Smooth muscle cell of the umbilical artery (primary cell): Measurements from ENCODE around the gene NAV1. TPM values are rescaled to one million over a fixed set of nuclear protein-coding genes. Genes with fewer than 3 reads are reported as not detected.

Source experiments
- total RNA-seq: library from RNA; depleted of rRNA; stranded (reverse); fragments of >200 nt; gene quantifications from 2 replicates; pipeline ENCODE4 v1.2.3, GENCODE V29; 2014

The NAV1 gene, protein sequence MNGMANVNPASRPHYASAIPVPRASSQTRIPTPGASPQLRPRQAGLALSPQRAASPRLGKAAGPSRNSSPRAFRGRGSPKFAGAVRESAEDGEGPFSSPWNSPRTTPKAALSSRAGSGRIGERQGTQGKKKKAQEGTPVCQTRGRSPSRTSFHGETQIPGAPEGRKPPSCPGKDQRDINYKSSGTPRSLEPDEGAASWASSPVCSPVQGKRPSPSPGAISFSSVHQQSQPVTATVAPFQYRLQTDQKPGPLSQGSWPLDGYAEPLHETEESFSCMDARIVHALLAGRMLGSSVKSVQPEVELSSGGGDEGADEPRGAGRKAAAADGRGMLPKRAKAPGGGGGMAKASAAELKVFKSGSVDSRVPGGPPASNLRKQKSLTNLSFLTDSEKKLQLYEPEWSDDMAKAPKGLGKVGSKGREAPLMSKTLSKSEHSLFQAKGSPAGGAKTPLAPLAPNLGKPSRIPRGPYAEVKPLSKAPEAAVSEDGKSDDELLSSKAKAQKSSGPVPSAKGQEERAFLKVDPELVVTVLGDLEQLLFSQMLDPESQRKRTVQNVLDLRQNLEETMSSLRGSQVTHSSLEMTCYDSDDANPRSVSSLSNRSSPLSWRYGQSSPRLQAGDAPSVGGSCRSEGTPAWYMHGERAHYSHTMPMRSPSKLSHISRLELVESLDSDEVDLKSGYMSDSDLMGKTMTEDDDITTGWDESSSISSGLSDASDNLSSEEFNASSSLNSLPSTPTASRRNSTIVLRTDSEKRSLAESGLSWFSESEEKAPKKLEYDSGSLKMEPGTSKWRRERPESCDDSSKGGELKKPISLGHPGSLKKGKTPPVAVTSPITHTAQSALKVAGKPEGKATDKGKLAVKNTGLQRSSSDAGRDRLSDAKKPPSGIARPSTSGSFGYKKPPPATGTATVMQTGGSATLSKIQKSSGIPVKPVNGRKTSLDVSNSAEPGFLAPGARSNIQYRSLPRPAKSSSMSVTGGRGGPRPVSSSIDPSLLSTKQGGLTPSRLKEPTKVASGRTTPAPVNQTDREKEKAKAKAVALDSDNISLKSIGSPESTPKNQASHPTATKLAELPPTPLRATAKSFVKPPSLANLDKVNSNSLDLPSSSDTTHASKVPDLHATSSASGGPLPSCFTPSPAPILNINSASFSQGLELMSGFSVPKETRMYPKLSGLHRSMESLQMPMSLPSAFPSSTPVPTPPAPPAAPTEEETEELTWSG (N-terminal part only)
- 41.3 and 123 TPM in 2 replicates for total RNA-seq

DNA sequence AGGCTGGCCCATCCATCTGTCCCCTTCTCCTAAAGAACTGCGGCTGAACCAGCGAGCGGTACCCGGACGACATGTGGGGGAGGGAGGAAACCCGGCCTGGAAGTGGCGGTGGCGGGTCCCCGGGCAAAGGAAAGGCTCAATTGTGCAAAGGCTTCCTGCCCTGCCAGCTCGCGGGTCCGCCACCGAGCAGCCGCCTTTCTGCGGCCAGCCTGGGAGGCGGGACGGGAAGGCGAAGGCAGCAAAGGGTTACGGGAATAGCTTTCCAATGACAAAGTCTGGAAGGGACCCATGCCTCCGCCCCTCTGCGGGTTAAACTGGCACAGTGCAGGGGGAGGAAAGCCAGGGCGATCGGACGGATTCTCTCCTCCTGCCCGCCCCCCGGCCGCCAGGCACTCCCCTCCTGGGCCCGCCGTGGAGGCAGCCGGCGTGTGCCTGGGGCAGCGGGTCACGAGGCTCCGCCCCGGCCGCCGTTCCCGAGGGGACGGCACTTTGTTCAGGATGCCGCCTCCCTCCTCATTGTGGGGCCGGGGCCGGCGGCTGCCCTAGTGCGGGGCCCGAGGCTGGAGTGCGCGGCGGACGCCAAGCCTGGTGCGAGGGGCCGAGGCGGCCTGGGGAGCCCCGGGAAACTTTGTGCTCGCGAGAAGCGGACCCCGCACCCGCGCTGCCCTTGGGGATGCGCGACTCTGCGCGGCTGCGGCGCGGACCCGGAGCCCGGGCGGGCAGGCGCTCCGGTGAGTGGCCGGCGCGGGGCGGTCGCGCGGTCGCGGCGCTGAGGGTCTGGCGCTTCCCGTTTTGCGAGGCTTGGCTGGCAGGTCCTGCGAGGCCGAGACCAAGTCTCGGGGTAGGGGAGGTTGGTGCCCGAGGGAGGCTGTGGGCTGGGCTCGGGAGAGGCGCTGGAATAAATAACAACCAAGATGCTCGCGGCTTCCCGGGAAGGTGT, at the start of gene NAV1:
Gene NAV1, plus strand, starts transcription at position 516 of the 940 bp plus-strand sequence. CDS start 83,758 bp downstream, outside the sequence.

DNA sequence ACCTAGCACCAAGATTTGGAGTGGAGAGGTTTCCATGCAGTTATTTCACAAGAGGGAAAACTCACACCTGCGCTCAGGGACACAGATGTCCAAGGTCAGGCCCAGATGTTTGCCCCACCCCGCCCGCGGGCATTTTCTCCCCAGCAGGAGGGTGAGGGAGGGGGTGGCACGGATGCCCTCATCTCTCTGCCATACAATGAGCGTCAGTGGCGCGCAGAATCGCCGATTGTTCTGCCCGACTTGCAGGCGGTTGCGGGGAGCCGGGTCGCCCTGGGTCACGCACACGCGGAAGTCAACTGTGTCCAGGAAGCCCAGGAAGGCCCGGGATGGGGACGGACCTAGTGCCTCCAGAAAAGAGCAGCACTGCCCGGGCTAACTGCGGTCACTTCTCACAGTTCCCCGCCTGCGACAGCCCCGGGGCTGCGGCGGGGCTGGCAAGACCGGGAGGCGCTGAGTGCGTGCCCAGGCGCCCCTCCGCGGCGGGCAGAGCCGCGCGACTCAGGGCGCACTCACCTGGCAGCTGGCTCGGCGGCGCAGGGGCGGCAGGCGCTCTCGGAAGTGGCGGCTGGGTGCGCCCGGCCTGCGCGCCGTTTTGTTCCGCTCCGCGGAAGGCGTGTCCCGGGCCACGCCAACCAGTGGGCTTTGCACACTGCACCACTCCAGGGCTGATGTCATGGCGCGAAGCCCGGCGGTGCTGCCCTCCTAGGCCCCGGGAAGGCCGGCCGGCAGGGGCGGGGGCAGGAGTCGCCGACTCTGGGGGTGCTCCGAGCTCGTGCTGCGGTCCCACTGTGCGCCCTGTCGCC, 32.2 kb upstream of the NAV1 start, which contains the start of gene CSRP1:
Gene CSRP1, minus strand, starts transcription at position 567 of the 803 bp plus-strand sequence. CDS start 10,820 bp downstream, outside the sequence.

Other genes starting within 250 kb of the NAV1 start
- gene TNNT2, start 161.4 kb upstream of the NAV1 start, total RNA-seq: not detected in 2 replicates
- gene LAD1, start 139.8 kb upstream of the NAV1 start, total RNA-seq: not detected in 2 replicates
- under 0.01 TPM in 1 of 2 replicates, not detected in the other for gene TNNI1, start 117.4 kb upstream of the NAV1 start, total RNA-seq
- gene PHLDA3, start 69.9 kb upstream of the NAV1 start, total RNA-seq: 120 and 124 TPM in 2 replicates
- gene CSRP1, start 32.0 kb upstream of the NAV1 start, total RNA-seq: 1,211 and 1,696 TPM in 2 replicates